ENCODE results near the gene SH3TC1.

SH3TC1 gene

DNA sequence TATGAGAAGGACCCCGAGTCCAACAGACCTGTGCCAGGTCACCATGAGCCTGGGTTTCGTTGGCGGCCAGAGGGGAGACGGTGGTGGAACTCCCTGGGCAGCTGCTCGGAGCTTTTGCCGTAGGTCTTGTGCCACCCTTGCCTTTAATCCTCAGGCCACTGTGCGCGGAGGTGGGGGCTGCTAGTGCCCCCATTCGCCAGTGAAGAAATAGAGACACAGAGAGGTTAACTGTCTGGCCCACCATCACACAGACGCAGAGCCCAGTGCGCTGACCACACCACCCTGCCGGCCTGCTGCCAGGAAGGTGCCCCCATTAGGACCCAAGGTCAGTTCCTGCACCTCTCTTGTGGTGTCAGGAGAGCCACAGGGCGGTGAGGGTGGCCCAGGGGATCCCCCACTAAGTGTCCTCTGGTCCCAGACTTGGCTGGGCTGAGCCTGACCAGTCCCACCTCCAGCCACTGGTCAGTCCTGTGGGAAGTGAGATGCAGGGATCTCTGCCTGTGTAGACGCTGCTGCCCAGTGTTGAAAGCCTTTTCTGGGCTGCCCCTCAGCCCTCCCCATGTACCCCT lies 42.2 kb downstream of the SH3TC1 start:
- H3K4me3 ChIP-seq (ENCODE audit: low read depth, low read length) = no peak overlapping the region

- H3K4me3 ChIP-seq (ENCODE audit: low read depth, low read length) = no peak overlapping the region
Observed at GRCh38 chr4:8241895-8242696, 43.0 kb downstream of the SH3TC1 start.

DNA sequence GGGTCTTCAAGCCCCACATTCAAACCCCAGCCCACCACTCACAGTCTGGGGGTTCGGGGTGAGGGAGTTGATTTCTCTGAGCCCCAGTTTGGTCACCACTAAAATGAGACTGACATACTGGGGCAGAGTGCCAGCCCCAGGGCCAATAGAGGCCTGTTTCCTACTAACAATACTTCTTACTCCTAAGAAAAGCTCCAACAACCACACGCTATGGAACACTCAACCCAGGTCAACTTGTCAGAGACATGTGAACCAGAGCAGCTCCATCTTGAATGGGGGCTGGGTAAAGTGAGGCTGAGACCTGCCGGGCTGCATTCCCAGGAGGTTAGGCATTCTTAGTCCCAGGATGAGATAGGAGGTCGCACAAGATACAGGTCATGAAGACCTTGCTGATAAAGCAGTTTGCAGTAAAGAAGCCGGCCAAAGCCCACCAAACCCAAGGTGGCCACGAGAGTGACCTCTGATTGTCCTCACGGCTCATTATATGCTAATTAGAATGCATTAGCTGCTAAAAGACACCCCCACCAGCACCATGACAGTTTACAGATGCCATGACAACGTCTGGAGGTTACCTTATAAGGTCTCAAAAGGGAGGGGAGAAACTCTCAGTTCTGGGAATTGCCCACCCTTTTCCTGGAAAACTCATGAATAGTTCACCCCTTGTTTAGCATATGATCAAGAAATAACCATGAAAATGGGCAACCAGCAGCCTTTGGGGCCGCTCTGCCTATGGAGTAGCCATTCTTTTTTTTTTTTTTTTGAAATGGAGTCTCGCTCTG lies 43.9 kb downstream of the SH3TC1 start:
- no peak overlapping the region for H3K4me3 ChIP-seq (ENCODE audit: low read depth, low read length)

DNA sequence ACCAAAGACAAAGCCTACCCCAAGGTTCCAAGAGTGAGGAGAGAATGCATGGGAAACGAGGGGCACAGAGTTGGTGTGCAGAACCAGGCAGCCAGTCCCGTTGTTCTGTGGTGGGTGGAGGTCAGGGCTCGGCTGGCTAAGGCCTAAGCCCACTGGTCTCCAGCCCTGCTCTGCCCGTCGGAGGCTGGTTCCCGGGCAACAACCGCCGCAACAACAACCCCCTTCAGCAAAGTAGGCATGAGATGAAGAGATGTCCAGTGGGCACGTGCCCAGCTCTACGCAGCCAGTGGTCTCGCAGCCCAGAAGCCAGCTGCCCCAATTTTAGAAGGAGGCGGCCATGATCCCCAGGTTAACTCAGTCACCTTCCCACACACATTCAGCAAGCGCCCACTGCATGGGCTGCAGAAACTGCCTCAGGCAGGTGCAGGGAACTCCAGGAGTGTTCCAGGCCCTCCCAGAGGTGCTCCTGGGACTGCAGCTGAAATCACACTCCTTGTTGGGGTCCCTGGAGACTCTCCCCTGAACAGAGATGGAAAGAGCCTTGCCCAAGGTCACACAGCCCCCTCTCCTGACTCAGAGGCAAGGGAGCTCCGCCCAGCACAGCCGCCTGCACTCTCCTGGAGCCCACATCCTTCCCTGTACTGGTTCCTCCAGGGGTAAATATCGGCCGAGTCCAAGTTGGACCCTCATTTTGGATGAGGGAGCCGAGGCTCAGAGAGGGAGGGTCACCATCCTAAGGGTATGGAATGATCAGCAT lies 45.1 kb downstream of the SH3TC1 start:
- no peak overlapping the region for H3K4me3 ChIP-seq (ENCODE audit: low read depth, low read length)

DNA sequence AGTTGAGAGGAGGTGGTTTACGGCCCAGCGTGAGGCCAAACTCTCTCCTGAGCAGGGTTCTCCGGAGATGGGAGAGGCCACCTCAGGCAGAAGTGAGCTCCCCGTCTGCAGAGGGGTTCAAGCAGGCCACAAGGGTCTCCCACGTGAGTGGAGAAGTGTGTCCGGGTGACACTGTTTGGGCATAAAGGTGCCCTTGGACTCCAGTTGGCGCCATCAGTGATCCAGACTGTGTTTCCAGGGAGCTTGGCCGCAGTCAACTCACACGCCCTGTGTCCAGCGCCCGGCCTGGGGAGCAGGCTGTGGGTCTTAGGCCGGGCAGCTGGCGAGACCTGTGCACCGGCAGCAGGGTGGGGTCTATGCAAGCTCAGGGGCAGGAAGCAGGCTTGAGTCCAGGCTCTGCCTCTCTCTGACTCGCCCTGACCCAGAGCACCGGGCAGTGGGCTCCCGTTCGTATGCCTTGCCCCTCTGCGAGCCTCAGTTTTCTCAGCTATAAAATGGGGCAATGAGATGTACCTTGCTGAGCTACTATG lies 45.9 kb downstream of the SH3TC1 start:
- H3K4me3 ChIP-seq (ENCODE audit: low read depth, low read length) = no peak overlapping the region

- no peak overlapping the region for H3K4me3 ChIP-seq (ENCODE audit: low read depth, low read length)
Observed at GRCh38 chr4:8245884-8246833, 47.1 kb downstream of the SH3TC1 start.

DNA sequence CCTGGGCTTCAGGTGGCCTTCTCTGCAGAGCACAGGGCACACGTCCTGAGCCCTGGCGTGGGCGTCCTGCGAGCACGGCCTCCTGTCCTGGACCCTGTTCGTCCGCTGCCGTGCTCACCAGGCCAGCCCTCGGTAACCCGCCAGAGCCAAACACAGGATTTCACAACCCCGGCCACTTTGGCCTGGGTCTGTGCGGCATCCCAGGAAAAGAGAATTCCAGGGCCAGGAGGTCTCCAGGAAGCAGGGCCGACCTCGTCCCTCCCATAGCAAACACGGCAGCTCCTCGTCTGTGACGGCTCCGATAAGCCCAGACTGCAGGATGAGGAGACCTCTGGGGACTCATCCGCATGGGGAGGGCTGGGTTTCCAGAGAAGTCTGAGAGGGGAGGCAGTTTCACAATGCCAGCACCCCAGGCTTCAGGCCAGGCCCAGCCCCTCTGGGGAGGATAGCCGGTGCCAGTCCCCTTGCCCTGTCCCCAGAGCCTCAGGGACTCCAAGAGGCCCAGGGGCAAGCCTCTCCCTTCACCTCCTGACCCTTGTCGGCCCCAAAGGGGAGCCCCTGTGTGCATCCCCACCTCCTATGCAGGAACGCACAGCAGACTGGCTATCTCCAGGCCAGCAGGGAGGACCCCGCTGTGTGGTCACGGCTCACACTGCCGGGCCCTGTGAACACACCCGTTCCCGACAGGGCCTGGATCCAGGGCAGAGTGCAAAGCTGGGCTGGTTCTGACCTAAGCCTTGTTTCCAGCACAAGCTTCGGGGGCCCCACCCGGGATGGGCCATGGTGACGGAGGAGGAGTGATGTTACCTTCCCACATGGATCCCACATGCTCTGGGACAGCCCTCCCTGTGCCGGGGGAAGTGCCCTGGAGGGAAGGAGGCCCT lies 48.2 kb downstream of the SH3TC1 start:
- H3K4me3 ChIP-seq (ENCODE audit: low read depth, low read length) = no peak overlapping the region

GRCh38 chr4:8248091-8248490 lies 49.0 kb downstream of the SH3TC1 start:
- H3K4me3 ChIP-seq (ENCODE audit: low read depth, low read length) = no peak overlapping the region

GRCh38 chr4:8250227-8250626 lies 51.1 kb downstream of the SH3TC1 start:
- no peak overlapping the region for H3K4me3 ChIP-seq (ENCODE audit: low read depth, low read length)

GRCh38 chr4:8250637-8251036 lies 51.5 kb downstream of the SH3TC1 start:
- no peak overlapping the region for H3K4me3 ChIP-seq (ENCODE audit: low read depth, low read length)

GRCh38 chr4:8251110-8251883 lies 52.2 kb downstream of the SH3TC1 start:
- no peak overlapping the region for H3K4me3 ChIP-seq (ENCODE audit: low read depth, low read length)

DNA sequence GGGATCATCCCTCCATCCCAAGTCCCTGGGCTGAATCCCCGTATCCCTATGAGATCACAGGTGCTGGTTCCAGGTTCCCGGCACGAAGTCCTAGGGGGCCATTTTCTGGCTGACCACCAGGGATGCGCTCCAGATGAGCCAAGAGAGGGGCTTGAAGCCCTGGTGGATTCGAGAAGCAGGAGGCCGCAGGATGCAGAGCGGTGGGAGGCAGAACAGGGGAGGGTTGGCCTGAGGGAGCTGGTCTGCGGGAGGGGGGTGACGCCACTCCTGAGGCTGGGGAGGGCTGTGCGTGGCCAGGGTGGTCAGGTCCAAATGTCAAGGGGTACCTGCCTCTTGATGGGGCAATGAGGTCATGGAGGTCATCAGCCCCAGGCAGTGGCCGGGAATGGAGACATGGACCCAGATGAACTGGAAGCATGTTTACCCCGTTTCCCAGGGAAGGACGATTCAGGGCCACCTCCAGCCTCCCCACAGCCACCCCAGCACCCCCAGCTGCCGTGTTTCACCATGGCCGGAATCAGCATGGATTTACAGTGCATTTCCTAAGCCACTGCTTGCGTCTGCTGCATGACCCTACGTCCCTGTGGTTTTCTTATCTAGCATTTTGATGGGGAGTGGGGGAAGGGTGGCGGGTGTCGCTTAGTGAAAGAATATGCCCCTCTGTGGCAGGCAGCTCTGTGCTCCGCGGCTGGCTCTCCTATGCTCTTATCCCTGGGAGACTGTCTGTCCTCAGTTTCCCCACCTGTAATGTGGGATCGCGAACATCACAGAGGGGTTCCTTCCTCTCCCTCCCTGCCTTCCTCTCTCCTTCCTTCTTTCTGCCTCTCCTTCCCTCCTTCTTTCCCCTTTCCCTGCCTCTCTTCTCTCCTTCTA lies 53.4 kb downstream of the SH3TC1 start:
- no peak overlapping the region for H3K4me3 ChIP-seq (ENCODE audit: low read depth, low read length)

GRCh38 chr4:8254076-8254475 lies 55.0 kb downstream of the SH3TC1 start:
- H3K4me3 ChIP-seq (ENCODE audit: low read depth, low read length) = no peak overlapping the region

DNA sequence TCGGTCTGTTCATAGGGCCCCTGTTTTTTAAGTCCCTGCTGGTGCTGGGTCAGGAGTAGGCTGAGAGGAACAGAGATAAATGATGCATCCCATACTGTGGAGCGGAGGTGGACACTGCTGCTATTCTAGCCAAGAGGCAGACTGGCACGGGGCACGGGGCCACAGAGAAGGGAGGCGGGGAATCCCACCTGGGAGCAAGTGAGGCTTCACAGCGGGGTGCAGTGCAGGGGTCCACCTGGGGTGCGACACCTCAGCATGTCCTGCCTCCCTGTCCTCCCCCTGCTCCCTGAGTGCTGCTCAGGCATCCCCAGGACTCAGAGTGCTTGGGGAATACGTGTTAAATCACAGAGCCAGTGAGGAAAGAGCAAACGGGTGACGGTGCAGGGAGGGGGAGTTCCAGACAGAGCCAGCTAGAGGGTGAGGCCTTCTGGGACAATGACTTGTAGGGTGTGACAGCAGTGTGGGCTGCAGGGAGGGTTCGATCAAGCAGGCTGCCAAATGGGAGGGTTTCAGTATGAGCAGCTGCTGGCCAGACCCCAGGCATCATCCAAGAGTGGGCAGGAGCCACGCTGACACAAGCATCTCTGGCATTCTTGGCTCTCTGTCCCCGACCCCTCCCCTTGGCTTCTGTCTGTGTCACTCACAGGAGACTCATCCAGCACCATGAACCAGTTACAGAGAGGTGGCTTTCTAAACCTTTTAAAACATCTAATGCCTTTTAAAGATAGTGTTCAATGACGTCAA lies 56.8 kb downstream of the SH3TC1 start:
- H3K4me3 ChIP-seq (ENCODE audit: low read depth, low read length) = no peak overlapping the region

DNA sequence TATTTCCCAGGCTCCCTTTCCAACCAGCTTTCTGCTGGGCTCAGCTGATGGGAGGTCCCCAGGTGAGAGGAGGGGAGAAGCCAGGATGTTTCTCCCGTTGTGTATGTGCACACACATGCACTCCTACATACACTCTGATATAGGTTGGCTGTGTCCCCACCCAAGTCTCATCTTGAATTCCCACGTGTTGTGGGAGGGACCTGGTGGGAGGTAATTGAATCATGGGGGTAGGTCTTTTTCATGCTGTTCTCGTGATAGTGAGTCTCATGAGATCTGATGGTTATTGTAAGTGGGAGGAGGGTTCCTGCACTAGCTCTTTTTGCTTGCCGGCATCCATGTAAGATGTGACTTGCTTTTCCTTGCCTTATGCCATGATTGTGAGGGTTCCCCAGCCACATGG lies 58.8 kb downstream of the SH3TC1 start:
- H3K4me3 ChIP-seq (ENCODE audit: low read depth, low read length) = no peak overlapping the region

DNA sequence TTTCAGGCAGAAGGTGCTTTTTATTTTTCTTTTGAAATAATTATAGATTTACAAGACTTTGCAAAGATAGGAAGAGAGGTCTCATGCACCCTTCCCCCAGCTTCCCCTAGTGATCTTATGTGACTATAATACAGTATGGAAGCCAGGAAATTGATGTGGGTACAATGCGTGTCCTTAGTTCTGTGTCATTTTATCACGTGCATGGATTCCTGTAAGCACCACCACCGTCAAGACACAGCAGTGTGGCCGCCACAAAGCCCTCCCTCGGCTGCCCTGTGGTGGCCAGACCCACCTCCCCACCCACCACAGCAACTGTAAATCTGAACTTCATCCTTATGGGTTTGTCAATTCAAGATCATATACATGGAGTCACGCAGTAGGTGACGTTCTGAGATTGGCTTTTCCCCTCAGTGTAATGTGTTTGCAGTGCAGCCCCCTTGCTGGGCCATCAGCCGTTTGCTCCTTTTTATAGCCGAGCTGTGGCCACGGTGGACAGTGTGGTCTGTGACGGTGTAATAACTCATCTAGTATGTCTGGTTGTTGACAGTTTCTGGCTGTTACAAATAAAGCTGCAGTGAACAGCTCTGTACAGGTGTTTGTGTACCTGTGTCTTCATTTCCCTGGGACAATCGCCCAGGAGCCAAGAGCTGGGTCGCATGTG lies 59.6 kb downstream of the SH3TC1 start:
- H3K4me3 ChIP-seq (ENCODE audit: low read depth, low read length) = no peak overlapping the region
